GM18907 (cell line): ENCODE measurements around the gene AMELX.

Experiments
- ATAC-seq: cut with Tn5 transposase; IDR thresholded peaks from one replicate; pipeline ENCODE4 v1.9.1; 2021; ENCODE audit warnings: mild to moderate bottlenecking, moderate library complexity; ENCODE audit not compliant: unreplicated experiment

Gene AMELX

DNA sequence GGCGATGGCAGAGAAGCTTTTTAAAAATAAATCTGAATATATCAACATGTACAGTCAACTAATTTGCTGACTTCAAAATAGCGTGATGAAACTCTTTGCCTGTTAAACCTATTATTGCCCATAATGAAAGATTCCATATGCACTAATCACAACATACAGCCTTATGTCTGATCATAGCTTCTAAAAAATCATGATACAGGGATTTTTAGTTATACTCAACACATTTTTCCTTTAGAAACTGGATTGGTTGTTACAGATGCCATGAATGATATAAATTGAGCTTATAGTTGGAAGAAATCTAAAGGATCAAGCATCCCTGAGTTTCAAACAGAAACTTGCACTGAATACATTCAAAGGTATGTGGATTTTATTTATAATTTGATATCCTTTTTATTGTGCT lies at the start of gene AMELX:
AMELX (plus strand) TSS at position 301 of the 400 bp plus-strand sequence. CDS start 1,376 bp downstream, outside the sequence.
- ATAC-seq, result no peak

DNA sequence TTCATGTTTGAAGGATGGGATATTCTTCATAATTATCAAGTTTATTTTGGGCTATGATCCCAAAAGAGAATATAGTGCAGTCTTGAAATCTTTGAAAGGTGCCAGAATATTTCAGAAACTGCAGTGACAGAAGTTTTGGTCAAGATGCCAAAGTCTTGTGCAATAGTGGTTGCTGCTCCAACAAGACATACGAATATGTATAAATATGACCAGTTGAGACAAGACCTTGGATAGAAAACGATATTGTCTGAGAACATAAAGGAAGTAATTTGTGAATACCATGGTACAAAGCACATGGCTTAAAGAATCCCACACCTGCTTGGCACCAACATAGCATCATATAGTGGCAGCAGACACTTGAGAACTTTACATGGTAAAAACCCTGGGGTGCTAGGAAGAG lies 48.6 kb upstream of the AMELX start:
- no peak for ATAC-seq

DNA sequence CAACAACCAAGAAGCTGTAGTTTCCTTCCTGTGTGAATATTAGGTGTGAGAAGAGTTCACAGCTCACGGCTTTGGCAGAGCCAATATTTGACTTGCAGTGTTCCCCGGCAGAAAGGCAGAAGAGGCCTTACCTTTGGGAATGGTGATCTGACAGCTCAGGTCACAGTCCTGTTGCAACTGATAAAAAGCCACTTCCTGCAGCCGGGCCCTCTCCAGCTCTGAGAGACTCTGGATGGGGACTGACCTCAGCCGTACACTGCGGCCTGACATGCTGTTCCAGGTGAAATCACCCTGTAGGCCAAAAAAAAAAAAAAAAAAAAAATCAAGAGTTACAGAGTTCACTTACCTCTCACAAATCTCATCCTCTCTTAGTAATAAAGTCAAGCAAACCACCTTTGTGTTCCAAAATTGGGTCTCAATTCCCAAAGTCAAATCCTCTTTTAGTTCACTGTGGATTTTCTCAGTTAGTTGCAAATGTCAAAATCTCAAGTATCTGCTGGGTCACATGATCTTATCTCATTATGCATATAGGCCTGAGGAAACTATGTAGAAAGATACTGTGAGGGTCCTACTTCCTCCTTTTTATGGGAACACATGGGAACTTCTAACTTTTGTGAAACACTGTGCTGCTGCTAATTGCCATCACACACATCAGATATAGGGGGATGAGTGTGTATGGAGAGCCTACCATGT lies 38.6 kb upstream of the AMELX start:
- ATAC-seq, result no peak

DNA sequence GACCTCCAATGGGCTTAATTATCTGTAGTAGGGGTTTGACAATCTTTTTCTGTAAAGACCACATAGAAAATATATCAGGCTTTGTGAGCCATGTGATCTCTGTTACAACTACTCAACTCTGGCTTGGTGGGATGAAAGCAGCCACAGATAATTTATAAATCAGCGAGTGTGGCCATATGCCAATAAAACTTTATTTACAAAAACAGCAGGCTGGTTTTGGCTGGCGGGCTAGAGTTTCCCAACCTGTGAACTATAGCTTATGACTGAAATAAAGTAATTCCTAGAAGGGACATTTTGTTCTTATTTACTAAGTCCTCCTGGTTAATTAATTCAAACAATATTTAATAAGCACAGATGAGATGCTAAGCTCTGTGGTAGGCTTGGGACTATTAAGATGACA lies 35.9 kb upstream of the AMELX start:
- ATAC-seq, result no peak

DNA sequence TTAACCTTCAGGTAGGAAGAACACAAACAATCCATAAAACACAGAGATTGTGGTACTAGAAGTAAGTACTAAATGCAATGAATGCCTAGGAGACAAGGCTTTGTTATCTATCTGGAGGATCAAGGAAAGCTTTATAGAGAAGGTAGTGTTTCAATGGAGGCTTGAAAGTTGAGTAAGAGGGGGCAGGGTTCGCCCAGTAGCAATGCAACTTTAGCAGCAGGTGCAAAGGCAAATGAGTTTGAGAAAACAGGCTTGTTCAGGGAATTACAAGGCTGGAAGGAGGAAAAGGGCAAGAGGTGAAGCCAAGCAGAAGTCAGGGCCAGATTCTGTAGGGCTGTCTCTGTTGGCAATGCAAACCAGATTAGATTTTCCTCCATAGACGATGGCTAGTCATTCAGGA lies 35.5 kb upstream of the AMELX start:
- ATAC-seq, result no peak

DNA sequence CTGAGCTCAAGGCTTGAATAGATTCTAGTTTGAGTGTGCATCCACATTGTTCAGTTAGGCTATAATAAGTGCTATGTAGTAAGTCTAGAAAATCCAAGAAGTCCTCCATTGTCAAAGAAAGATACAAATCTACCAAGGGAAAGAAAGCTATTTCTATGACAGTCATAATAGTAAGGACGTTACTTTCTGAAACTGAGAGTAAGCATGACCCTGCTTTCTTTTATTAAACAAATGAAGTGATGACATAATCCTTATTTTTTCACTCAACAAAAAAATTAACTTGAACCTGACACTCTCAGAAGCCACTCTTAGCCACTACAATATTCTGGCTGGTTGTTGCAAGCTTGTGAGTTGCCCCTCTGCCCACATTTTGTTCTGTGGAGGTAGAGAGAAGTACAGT lies 33.8 kb upstream of the AMELX start:
- no peak for ATAC-seq

DNA sequence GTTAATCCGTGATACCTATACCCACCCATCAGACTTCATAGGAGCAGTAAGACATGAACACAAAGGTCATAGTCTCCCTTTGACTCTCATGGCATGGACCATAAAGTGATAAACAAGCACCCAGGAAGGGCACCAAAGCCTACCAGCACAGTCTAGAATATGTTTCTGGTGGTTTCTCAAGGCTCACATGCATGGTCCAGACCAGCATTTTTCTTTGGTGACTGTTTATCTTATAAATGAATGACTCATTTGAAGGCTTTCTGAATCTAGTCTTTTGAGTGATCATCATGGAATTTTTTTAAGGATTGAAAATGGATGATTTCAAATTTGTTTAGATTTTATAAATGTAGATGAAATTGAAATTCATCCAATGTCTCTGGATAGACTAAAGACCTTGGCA lies 32.0 kb upstream of the AMELX start:
- ATAC-seq, result no peak

DNA sequence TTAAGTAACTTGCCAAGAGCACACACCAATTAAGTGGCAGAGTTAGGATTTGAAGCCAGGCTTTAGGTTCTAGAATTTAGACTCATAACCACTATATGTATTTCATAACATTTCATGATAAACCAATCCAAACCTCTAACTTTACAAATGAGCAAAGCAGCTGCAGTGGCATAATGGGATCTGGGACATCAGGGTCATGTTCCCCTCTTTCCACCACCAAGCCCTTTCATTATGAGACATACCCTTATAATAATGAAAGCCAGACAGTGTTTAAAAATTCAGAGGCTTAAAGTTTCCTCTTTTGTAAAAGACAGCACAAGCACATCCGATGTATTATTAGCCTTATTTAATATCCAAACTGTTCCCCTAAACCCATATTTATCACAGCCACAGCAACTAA lies 28.3 kb upstream of the AMELX start:
- no peak for ATAC-seq

DNA sequence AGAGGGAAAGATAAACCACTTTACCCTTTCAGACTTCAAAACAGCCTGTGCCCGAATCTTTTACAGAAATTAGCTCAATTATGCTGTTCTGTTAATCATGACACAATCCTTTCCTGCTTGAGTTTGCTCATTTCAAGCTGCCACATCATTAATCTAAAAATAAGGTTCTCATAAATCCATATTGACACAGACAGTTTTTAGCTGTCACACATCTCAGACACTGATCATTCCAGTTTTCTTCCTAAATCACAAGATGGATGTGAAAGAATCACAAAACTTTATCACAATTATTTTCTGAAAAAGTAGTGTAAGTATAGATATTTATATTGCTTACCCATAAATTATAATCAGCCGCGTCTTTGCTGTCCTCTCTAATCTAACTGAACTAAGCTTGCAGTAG lies 27.9 kb upstream of the AMELX start:
- no peak for ATAC-seq

DNA sequence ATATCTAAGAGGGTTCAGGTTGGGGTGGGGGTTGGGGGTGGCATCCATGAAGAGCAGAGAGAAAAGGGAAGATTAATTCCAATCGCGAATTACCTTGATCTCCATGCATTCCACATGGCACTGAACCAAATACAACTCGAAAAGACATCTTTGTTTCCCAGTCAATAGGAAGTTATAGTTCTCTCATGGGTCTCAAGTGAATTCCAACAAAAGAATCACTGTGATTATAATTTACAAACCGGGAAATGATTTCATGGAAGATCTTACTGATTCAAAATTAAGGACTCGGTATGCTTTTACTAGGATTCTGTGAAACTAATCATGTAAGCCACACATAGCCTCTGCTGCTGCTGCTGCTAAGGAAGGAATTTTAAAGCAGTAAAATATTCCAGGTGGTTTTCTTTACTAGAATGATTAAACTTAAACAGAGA lies 26.6 kb upstream of the AMELX start:
- no peak for ATAC-seq

DNA sequence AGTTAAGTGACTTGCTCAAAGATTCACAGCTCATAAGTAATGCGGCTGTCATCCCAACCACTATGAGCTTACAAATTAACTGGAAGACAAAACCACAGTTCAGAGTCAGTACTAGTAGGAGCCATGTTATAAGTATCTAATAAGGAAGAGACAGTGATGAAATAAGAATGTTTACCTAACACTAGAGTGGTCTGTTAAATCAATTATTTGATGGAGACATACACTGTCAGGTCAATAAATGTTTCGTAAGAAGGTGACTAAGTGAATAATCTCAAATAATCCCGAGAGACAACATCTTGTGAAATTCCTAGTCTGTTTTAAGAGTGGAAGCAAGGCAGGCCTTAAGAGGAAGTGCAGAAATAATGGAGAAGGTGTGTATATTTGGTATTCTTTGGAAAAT lies 25.8 kb upstream of the AMELX start:
- ATAC-seq, result peak; percentile 57

DNA sequence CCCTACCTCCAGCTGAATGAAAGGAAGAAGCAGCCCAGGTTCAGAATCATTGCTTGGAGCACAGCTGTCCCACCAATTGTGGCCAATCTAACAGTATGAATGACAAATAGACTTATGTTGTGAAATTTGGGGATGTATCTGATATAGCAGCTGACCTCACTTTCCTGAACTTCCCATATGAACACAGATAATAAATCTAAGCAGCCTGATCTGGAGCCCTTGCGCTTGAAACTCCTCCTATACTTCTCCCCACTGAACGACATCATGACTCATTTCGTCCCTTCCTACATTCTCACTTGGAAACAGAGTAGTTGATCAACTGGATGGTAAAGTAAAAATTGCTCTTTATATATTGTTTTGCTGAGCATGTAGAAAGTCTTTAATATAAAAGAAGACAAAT lies 24.2 kb upstream of the AMELX start:
- no peak for ATAC-seq

DNA sequence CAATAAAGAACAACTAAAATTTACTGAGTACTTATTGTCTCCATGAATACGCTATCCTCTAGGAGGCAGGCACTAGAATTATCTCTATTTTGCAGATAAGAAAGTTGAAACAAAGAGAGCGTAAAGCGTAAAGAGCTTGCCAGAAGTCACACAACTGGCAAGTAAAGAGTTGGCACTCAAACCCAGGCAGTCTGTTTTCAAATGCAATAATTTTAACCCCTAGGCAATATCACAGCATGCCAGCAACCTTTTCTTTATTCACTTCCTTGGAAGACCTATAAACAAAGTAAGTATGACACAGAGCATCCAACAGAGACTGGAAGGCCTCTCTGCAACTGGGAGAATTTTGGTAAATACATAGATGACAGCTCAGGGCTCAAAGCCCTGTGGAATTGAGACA lies 23.2 kb upstream of the AMELX start:
- ATAC-seq, result no peak

DNA sequence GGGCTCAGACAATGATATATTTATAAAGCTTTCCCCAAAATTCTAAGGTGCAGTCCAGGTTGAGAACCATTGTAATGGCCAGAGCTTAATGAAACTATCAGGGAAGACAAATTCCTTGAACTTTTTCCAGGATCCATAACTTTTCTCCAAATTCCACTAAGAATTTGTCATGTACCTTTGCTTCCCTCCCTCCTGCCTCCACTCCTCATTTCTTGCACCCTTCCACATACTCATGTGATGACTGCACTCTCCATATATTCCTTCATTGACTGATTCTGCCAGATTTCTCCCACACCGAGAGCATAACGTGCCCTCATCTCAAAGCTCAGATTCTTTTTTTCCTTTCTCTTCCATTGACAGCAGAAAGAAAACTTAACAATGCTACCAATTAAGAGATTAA lies 20.9 kb upstream of the AMELX start:
- ATAC-seq, result no peak

DNA sequence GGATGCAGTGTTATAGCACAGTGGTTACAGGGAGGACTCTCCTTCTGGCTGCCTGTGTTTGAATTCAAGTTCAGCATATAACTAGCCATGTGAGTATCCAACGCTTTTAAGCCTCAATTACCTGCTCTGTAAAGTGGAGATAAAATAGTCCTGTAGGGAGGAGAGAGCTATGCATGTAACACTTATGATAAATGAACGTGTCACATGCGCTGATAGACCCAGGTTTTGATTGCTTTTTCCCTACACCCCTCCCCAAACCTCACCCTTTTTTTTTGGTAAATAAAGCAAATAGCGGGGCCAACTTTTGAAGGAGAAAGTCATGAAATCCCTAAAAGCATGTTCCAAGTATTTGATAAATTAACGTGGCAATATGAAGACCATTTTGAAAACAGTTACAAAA lies 20.4 kb upstream of the AMELX start:
- ATAC-seq, result no peak

DNA sequence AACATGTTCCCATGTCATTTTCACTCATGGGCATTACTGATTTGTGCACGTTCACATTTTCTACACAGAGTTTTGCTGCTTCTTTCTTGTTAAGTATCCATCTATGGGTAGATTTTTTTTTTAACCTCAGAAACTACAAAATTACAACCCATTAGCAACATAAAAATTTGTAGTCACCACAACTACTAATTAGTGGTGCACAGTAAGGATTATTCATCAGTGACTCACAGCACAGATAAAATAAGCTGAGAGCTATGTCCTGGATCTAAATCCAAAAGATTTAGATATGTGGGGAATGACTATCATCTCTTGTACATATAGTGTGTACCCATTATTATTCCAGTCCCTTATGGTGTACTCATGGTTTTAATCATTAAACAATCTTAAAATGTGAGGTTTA lies 19.7 kb upstream of the AMELX start:
- no peak for ATAC-seq

DNA sequence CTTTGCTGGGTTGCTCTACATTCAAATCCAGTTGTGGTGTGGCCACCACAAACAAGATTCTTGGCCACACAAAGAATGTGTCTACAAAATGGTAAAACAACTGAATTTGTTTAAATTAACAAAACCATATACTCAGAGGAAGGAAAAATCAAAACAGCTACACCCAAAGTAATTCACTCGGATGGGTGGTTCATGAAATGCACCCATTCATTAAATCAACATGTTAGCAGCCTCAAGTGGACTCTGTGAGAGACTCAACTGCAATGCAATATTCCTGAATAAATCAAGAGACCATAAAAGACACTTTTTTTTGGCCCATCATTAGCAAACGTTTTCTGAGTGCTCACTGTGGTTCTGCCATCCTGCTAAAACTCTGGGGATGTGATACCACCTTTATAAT lies 11.2 kb upstream of the AMELX start:
- no peak for ATAC-seq

DNA sequence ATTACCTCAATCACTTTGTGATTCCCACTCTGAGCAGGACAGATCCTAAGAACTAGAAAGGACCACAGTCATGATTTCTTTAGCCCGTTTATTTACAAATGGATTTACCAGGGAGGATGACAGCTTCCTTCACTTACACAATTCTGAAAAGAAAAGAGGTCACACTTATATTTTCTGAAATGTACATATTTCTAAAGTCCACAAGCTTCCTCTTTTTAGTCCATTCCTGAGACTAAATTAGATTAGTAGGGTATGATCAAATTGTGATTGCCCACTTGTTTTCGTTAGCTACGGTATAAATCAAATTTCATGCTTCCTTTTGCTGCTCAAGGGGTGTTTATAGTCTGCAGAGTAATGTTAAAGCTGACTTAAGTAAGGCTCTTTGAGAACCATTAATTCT lies 7.6 kb upstream of the AMELX start:
- ATAC-seq, result no peak

DNA sequence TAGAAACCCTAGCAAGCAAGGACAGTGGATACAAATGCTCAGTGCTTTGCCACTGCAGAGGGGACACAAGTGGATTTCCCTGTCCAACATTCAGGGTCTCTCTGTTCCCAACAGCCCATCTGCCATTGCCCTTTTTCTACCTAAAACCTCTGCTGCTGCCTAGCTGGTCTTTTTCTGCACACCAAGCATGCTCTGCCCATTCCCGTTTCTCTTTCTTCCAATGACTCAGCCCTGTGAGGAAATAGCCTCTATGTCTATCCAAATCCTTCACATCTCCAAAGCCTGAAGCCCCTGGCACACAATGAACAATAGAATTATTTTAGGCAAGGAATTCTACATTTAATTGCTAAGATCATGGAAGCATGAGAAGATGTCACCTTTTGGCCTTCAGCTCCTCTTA lies 5.7 kb upstream of the AMELX start:
- ATAC-seq, result no peak

DNA sequence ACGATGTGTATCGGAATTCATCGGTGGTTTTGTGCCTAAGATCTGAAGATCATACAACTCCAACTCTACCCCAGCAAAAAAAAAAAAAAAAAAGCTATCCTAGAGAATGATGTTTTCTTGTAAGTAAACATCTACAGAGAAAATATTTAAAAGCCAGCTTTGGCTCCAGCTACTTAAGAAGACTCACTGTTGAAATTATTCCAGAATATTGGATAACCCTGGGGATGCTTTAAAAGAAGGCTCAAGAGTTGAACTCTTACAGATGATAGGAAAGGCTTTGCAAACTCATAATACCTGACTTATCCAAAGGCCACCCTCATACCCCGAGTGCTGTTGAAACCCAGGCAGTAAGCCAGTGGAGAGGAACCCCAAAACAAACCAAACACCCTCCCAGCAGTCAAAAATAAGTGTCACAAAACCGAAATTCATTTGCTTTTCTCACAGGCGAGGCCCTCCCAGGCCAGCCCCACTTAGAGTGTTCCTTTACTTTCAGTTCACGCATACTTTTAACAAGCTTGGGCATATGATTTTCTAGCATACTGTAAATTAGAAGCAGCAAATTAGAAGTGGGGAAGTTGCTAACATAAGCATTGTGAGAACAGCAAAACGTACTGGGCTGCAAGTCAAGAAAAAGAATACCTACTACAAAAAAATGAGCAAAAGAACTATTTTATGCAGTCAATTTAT lies 2.7 kb upstream of the AMELX start:
- ATAC-seq, result no peak

DNA sequence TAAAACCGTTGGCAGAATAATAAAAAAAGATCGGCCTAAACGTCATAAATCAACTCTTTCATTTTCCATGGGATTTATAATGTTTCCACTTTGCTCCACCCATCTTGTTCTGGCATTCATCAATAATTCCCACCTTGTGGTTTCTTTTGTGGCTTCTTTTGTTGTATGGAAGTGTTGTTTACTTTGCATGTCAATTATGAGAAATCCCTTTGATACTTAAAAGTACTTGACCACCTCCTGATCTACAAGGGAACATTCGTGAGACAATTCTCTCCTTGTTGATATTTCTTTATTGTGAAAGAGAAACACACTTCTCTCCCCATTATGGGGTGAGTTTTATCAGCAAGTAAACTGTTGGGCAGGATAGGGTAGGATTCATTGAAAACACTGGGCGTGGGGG lies 2.8 kb downstream of the AMELX start:
- no peak for ATAC-seq

DNA sequence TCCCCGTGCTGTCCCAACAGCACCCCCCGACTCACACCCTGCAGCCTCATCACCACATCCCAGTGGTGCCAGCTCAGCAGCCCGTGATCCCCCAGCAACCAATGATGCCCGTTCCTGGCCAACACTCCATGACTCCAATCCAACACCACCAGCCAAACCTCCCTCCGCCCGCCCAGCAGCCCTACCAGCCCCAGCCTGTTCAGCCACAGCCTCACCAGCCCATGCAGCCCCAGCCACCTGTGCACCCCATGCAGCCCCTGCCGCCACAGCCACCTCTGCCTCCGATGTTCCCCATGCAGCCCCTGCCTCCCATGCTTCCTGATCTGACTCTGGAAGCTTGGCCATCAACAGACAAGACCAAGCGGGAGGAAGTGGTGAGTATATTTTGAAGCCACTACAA lies 5.4 kb downstream of the AMELX start:
- no peak for ATAC-seq

DNA sequence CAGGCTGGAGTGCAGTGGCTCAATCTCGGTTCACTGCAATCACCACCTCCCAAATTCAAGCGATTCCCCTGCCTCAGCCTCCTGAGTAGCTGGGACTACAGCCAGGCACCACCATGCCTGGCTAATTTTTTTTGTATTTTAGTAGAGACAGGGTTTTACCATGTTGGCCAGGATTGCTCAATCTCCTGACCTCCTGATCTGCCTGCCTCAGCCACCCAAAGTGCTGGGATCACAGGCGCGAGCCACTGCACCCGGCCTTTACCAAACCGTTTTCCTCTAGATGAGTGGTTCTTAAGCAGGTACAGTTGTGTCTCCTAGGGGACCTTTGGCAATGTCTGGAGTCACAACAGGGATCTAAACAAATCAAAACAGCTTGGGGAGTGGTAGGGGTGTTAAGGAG lies 11.6 kb downstream of the AMELX start:
- ATAC-seq, result no peak
